CD14-positive monocyte (primary cell): ENCODE measurements around the gene FGF19. TPM values are rescaled to one million over a fixed set of nuclear protein-coding genes. Genes with fewer than 3 reads are reported as not detected.

Experiments
- DNase-seq, 3 donors: peaks; one replicate each; pipeline ENCODE4 v3.0.0-alpha.2; 2011 to 2022
- H2AFZ ChIP-seq: 2 replicates; pipeline ENCODE4 v1.6.0; 2012; ENCODE audit warnings: mild to moderate bottlenecking, low read depth, low read length, inconsistent platforms; ENCODE audit not compliant: insufficient read depth, poor library complexity, severe bottlenecking
- H3K27ac ChIP-seq, 2 donors: 1 replicate in 1 of 2; 2 replicates in 1 of 2; pipeline ENCODE4 v1.5.1; 2012 to 2013; ENCODE audit warnings: low read length in 2 of 2, control low read depth in 1 of 2, inconsistent platforms in 1 of 2, low read depth in 1 of 2, mild to moderate bottlenecking in 1 of 2
- H3K27me3 ChIP-seq, 2 donors: one replicate each; pipeline versions ENCODE4 v1.6.0 to v1.6.1; 2011 to 2013; ENCODE audit warnings: low read length in 2 of 2; ENCODE audit not compliant: control insufficient read depth in 2 of 2, insufficient read depth in 2 of 2
- H3K36me3 ChIP-seq, 2 donors: replicated peaks in 1 of 2; 1 replicate in 1 of 2; 2 replicates in 1 of 2; pipeline versions ENCODE4 v1.5.1 to v1.6.1; 2012 to 2013; ENCODE audit warnings: low read length in 2 of 2, control low read depth in 1 of 2, inconsistent platforms in 1 of 2, mild to moderate bottlenecking in 1 of 2; ENCODE audit not compliant: insufficient read depth in 2 of 2, control insufficient read depth in 1 of 2
- H3K4me1 ChIP-seq, 2 donors: 1 replicate in 1 of 2; 2 replicates in 1 of 2; pipeline versions ENCODE4 v1.5.1 to v1.6.1; 2012 to 2013; ENCODE audit warnings: low read length in 2 of 2, control low read depth in 1 of 2, inconsistent platforms in 1 of 2, mild to moderate bottlenecking in 1 of 2, moderate library complexity in 1 of 2; ENCODE audit not compliant: insufficient read depth in 2 of 2, control insufficient read depth in 1 of 2
- H3K4me2 ChIP-seq: replicated peaks from 2 replicates; pipeline ENCODE3; 2012; ENCODE audit warnings: low read length, moderate library complexity, mild to moderate bottlenecking; ENCODE audit not compliant: poor library complexity, severe bottlenecking; ENCODE audit errors: extremely low read depth
- H3K4me3 ChIP-seq, 3 experiments: fragments of 200-600 bp in 1 of 3; sonication (generic) in 1 of 3; replicated peaks in 1 of 3; 1 replicate in 2 of 3; 2 replicates in 1 of 3; pipeline ENCODE4 v1.5.1; 2011 to 2013; ENCODE audit warnings: low read length in 3 of 3, mild to moderate bottlenecking in 3 of 3, control low read depth in 2 of 3, low read depth in 2 of 3, inconsistent platforms in 1 of 3, moderate library complexity in 1 of 3
- H3K79me2 ChIP-seq: 2 replicates; pipeline ENCODE4 v1.6.0; 2012; ENCODE audit warnings: mild to moderate bottlenecking, control low read depth, inconsistent platforms, low read length, moderate library complexity; ENCODE audit not compliant: insufficient read depth
- H3K9ac ChIP-seq: 2 replicates; pipeline ENCODE4 v1.6.0; 2017; ENCODE audit warnings: low read length, mild to moderate bottlenecking; ENCODE audit not compliant: insufficient read depth, poor library complexity, severe bottlenecking
- H3K9me3 ChIP-seq, 2 donors: replicated peaks in 1 of 2; 1 replicate in 1 of 2; 2 replicates in 1 of 2; pipeline versions ENCODE4 v1.5.1 to v1.6.1; 2012 to 2013; ENCODE audit warnings: low read length in 2 of 2, control low read depth in 1 of 2; ENCODE audit not compliant: control insufficient read depth in 1 of 2, insufficient read depth in 1 of 2
- H4K20me1 ChIP-seq: 2 replicates; pipeline ENCODE4 v1.6.0; 2012; ENCODE audit warnings: mild to moderate bottlenecking, low read length, control low read depth, moderate library complexity; ENCODE audit not compliant: insufficient read depth
- H3K27ac Mint-ChIP-seq, 7 donors: one replicate each; pipeline ENCODE4 v1.8.0; 2020; ENCODE audit warnings: mild to moderate bottlenecking in 7 of 7, mixed read lengths in 7 of 7, moderate library complexity in 6 of 7, inconsistent platforms in 2 of 7
- H3K27me3 Mint-ChIP-seq, 3 donors: one replicate each; pipeline ENCODE4 v1.8.0; 2021 to 2022; ENCODE audit warnings: low read depth in 3 of 3, mild to moderate bottlenecking in 3 of 3, mixed read lengths in 3 of 3, moderate library complexity in 3 of 3, inconsistent platforms in 1 of 3
- H3K36me3 Mint-ChIP-seq, 2 donors: one replicate each; pipeline ENCODE4 v1.8.0; 2020; ENCODE audit warnings: mixed read lengths in 2 of 2, inconsistent platforms in 1 of 2, mild to moderate bottlenecking in 1 of 2
- H3K4me1 Mint-ChIP-seq: one replicate; pipeline ENCODE4 v1.8.0; 2020; ENCODE audit warnings: mild to moderate bottlenecking, mixed read lengths
- H3K4me3 Mint-ChIP-seq, 2 donors: one replicate each; pipeline ENCODE4 v1.8.0; 2020; ENCODE audit warnings: mild to moderate bottlenecking in 2 of 2, mixed read lengths in 2 of 2, moderate library complexity in 1 of 2
- H3K9me3 Mint-ChIP-seq, 7 donors: one replicate each; pipeline ENCODE4 v1.8.0; 2020 to 2022; ENCODE audit warnings: mixed read lengths in 7 of 7, mild to moderate bottlenecking in 6 of 7, moderate library complexity in 6 of 7, inconsistent platforms in 2 of 7
- CTCF ChIP-seq: fragments of 200-600 bp; IDR thresholded peaks from one replicate; pipeline ENCODE4 v1.8.0; 2022; ENCODE audit warnings: antibody characterized with exemption, mild to moderate bottlenecking
- WGBS: methylation state at CpG from one replicate; pipeline ENCODE4 v1.1.5; 2013; ENCODE audit warnings: missing lambda C conversion rate; ENCODE audit not compliant: insufficient coverage; 5-methylcytosine and 5-hydroxymethylcytosine counted together
- intact Hi-C, 2 donors: fragments of 100-400 bp; cut with micrococcal nuclease; formaldehyde crosslinking; loops; one replicate each; pipeline versions ENCODE4 v1.15.0 to v1.15.1; 2023
- polyA plus RNA-seq, 3 donors: library from polyadenylated mRNA; depleted of rRNA in 1 of 3; unstranded in 2 of 3; stranded (reverse) in 1 of 3; fragments of 300-500 nt in 2 of 3; fragments of >200 nt in 1 of 3; fragmentation: Illumina TruSeq in 2 of 3; gene quantifications; 1 replicate in 2 of 3; 2 replicates in 1 of 3; pipeline ENCODE4 v1.2.3, GENCODE V29; 2012 to 2021

Gene FGF19
- polyA plus RNA-seq, 3 donors: not detected

- Mint-ChIP-seq H3K4me1 (peaks cover 3% of the 10 kb centered on the region), H3K4me3 (peak overlapping the region in 1 of 2 donors; percentile 79), H3K27ac (no peak overlapping the region), H3K9me3 (peaks cover 0 to 4% (median 3%) of the 10 kb centered on the region in 7 donors), H3K36me3 (no peaks in the 10 kb centered on the region), H3K27me3 (peaks cover 60 to 80% (median 66%) of the 10 kb centered on the region in 3 donors)
- Histone ChIP-seq H3K79me2 (no peaks in the 10 kb centered on the region), H3K36me3 (no peaks in the 10 kb centered on the region), H3K4me1 (no peaks in the 10 kb centered on the region), H3K9me3 (peaks cover 0 to 5% of the 10 kb centered on the region in 2 donors), H3K4me2 (no peak overlapping the region), H2AFZ (no peak overlapping the region), H4K20me1 (no peaks in the 10 kb centered on the region), H3K9ac (no peak overlapping the region), H3K27me3 (peaks cover 47 to 75% of the 10 kb centered on the region in 2 donors), H3K4me3 (no peak overlapping the region), H3K27ac (no peak overlapping the region)
- WGBS: under 1% methylated on average over 51 of the region's 63 CpGs
- no peak for TF ChIP-seq CTCF
- no peak for DNase-seq
- intact Hi-C loops: no loop called here
Measured at GRCh38 chr11:69704508-69705253, 859 bp upstream of the FGF19 start.

- peaks cover 58 to 91% (median 74%) of the 10 kb centered on the region in 3 donors for H3K27me3 Mint-ChIP-seq
- TF ChIP-seq CTCF: no peak
Measured at GRCh38 chr11:69703453-69703767, 412 bp downstream of the FGF19 start.

More at GRCh38 chr11:69703453-69703767, 412 bp downstream of the FGF19 start:
- Mint-ChIP-seq H3K27ac (no peak overlapping the region), H3K4me3 (peak overlapping the region in 1 of 2 donors; percentile 73), H3K4me1 (peaks cover 3% of the 10 kb centered on the region), H3K36me3 (no peaks in the 10 kb centered on the region), H3K9me3 (peaks cover 0 to 4% (median 3%) of the 10 kb centered on the region in 7 donors)
- H3K4me1 ChIP-seq: no peaks in the 10 kb centered on the region
- H3K4me2 ChIP-seq: no peak overlapping the region
- H3K79me2 ChIP-seq: no peaks in the 10 kb centered on the region
- H3K9me3 ChIP-seq: peaks cover 0 to 5% of the 10 kb centered on the region in 2 donors
- H3K4me3 ChIP-seq: no peak overlapping the region
- WGBS: 3% methylated on average over 29 of the region's 34 CpGs
- no peak overlapping the region for H2AFZ ChIP-seq
- no peaks in the 10 kb centered on the region for H3K36me3 ChIP-seq
- H4K20me1 ChIP-seq: no peaks in the 10 kb centered on the region
- H3K27me3 ChIP-seq: peaks cover 47 to 79% of the 10 kb centered on the region in 2 donors
- H3K27ac ChIP-seq: no peak overlapping the region
- no peak for DNase-seq
- no peak overlapping the region for H3K9ac ChIP-seq
- intact Hi-C loops: no loop called here
